Spleen (tissue), 11 donors: Measurements from ENCODE around the gene TBC1D20. TPM values are rescaled to one million over a fixed set of nuclear protein-coding genes. Genes with fewer than 3 reads are reported as not detected.

Experiments used
- DNase-seq: peaks from one replicate; pipeline ENCODE4 v3.0.0-alpha.2; 2020
- H3K27ac ChIP-seq, 8 donors: fragments of 200-600 bp; sonication (generic) in 7 of 8; 1 replicate in 4 of 8; 2 replicates in 4 of 8; pipeline versions ENCODE4 v1.5.0 to v1.8.0; 2016 to 2021; ENCODE audit warnings: inconsistent platforms in 4 of 8, mild to moderate bottlenecking in 4 of 8, moderate library complexity in 1 of 8
- H3K27me3 ChIP-seq, 7 donors: fragments of 200-600 bp; sonication (generic) in 6 of 7; replicated peaks in 1 of 7; 1 replicate in 4 of 7; 2 replicates in 3 of 7; pipeline versions ENCODE4 v1.5.0 to v1.8.0; 2016 to 2021; ENCODE audit warnings: inconsistent platforms in 3 of 7, mild to moderate bottlenecking in 1 of 7
- H3K36me3 ChIP-seq, 6 donors: fragments of 200-600 bp; sonication (generic) in 5 of 6; 1 replicate in 4 of 6; 2 replicates in 2 of 6; pipeline versions ENCODE4 v1.5.0 to v1.8.0; 2016 to 2021; ENCODE audit warnings: inconsistent platforms in 2 of 6
- H3K4me1 ChIP-seq, 6 donors: fragments of 200-600 bp; sonication (generic) in 5 of 6; 1 replicate in 3 of 6; 2 replicates in 3 of 6; pipeline versions ENCODE4 v1.5.0 to v1.8.0; 2016 to 2021; ENCODE audit warnings: inconsistent platforms in 3 of 6
- H3K4me3 ChIP-seq, 8 donors: fragments of 200-600 bp; sonication (generic) in 7 of 8; 1 replicate in 4 of 8; 2 replicates in 4 of 8; pipeline versions ENCODE4 v1.5.0 to v1.8.0; 2016 to 2021; ENCODE audit warnings: inconsistent platforms in 4 of 8, mild to moderate bottlenecking in 4 of 8, moderate library complexity in 2 of 8
- H3K9me3 ChIP-seq, 8 donors: fragments of 200-600 bp; sonication (generic) in 7 of 8; 1 replicate in 4 of 8; 2 replicates in 4 of 8; pipeline versions ENCODE4 v1.5.0 to v1.8.0; 2016 to 2021; ENCODE audit warnings: inconsistent platforms in 4 of 8
- CTCF ChIP-seq, 11 experiments: fragments of 200-600 bp in 7 of 11; fragments of 450-650 bp in 4 of 11; sonication (generic) in 4 of 11; IDR thresholded peaks in 8 of 11; conservative IDR thresholded peaks in 3 of 11; 1 replicate in 7 of 11; 2 replicates in 4 of 11; pipeline versions ENCODE4 v1.4.0 to v1.8.0; 2016 to 2021; ENCODE audit warnings: antibody characterized with exemption in 11 of 11, inconsistent platforms in 4 of 11, mild to moderate bottlenecking in 1 of 11
- POLR2A ChIP-seq, 3 donors: fragments of 450-650 bp; IDR thresholded peaks; one replicate each; pipeline ENCODE4 v1.5.1; 2017; ENCODE audit warnings: antibody characterized with exemption in 3 of 3, mild to moderate bottlenecking in 1 of 3
- POLR2AphosphoS5 ChIP-seq, 3 donors: sonication (generic); formaldehyde crosslinking; IDR thresholded peaks; one replicate each; pipeline ENCODE4 v1.5.1; 2017; ENCODE audit warnings: antibody characterized with exemption in 3 of 3
- WGBS, 5 donors: extraction: QIAGEN DNeasy Blood & Tissue Kit in 3 of 5; methylation state at CpG; one replicate each; pipeline versions ENCODE4 v1.1.5 to v1.1.7; 2013 to 2018; 5-methylcytosine and 5-hydroxymethylcytosine counted together
- intact Hi-C: fragments of 100-400 bp; cut with DNase I; formaldehyde crosslinking; loops from one replicate; pipeline ENCODE4 v1.15.0; 2023; ENCODE audit warnings: low total_unique reads
- polyA plus RNA-seq, 3 donors: library from polyadenylated mRNA; stranded (reverse); fragments of 200-250 nt; gene quantifications; one replicate each; pipeline ENCODE4 v1.2.1, GENCODE V29; 2013
- total RNA-seq, 7 donors: library from RNA; depleted of rRNA in 3 of 7; stranded (reverse); fragments of >200 nt in 3 of 7; fragmentation: NEBNext Ultra II Directional in 4 of 7; extraction: Animal tissue kit (Norgen Biotek cat#: 25700) in 4 of 7; gene quantifications; one replicate each; pipeline versions ENCODE4 v1.1.0 to v1.2.1, GENCODE V29; 2016 to 2021
- donor health status: healthy with polysubstance abuse.
- donor health status: DM: no; HTN: no; CAD: no; lungs with moderate emphysema.
- donor health status: DM: no; HTN: no; CAD: no.
- donor health status: Bipolar disorder and iron deficiency.
- donor health status: healthy.
- donor health status: DM: no; HTN: no; CAD: no.
- donor health status: DM: yes; HTN: yes; CAD: no.

Gene TBC1D20
- total and polyA plus RNA-seq, 10 donors = 9.2 to 41.0 (median 32.8) TPM

- Histone ChIP-seq H3K4me3 (no peak overlapping the region), H3K9me3 (no peaks in the 10 kb centered on the region), H3K27ac (peak overlapping the region in 1 of 8 donors; percentile 4), H3K27me3 (no peaks in the 10 kb centered on the region), H3K36me3 (peaks cover 0 to 77% (median 56%) of the 10 kb centered on the region in 6 donors), H3K4me1 (peaks cover 0 to 30% (median 0%) of the 10 kb centered on the region in 6 donors)
- WGBS, 5 donors = 88 to 95% (median 93%) methylated on average over 5 of the region's 5 CpGs
- no peak for DNase-seq
- no peak for TF ChIP-seq POLR2AphosphoS5 (IDR thresholded peaks at IDR 0.05)
- TF ChIP-seq POLR2A (IDR thresholded peaks at IDR 0.05) = no peak
- no peak for TF ChIP-seq CTCF (IDR thresholded peaks at IDR 0.05 in 8 of 11, conservative IDR thresholded peaks at IDR 0.05 in 3 of 11)
- intact Hi-C loops = no loop called here
These were observed 16.6 kb downstream of the TBC1D20 start for GRCh38 chr20:445514-446336.

- TF ChIP-seq CTCF (IDR thresholded peaks at IDR 0.05 in 8 of 11, conservative IDR thresholded peaks at IDR 0.05 in 3 of 11) = no peak
- no peak for TF ChIP-seq POLR2A (IDR thresholded peaks at IDR 0.05)
- TF ChIP-seq POLR2AphosphoS5 (IDR thresholded peaks at IDR 0.05) = no peak
- no peak overlapping the region for H3K4me3 ChIP-seq
- peak overlapping the region in 1 of 8 donors; percentile 4 for H3K27ac ChIP-seq
- DNase-seq = no peak
- H3K36me3 ChIP-seq = peaks cover 0 to 83% (median 63%) of the 10 kb centered on the region in 6 donors
- H3K4me1 ChIP-seq = peaks cover 0 to 27% (median 0%) of the 10 kb centered on the region in 6 donors
- intact Hi-C loops = no loop called here
- no peaks in the 10 kb centered on the region for H3K9me3 ChIP-seq
- H3K27me3 ChIP-seq = no peaks in the 10 kb centered on the region
- WGBS, 5 donors = 75 to 86% (median 83%) methylated on average over 12 of the region's 12 CpGs
These were observed 17.4 kb downstream of the TBC1D20 start for GRCh38 chr20:444862-445426.

GRCh38 chr20:444117-444516, 18.2 kb downstream of the TBC1D20 start:
- H3K4me3 ChIP-seq = no peak overlapping the region
- 84 to 95% (median 89%) methylated on average over 3 of the region's 3 CpGs for WGBS, 5 donors
- H3K36me3 ChIP-seq = peaks cover 0 to 91% (median 64%) of the 10 kb centered on the region in 6 donors
- intact Hi-C loops = no loop called here
- H3K27me3 ChIP-seq = no peaks in the 10 kb centered on the region
- peaks cover 5 to 30% (median 8%) of the 10 kb centered on the region in 6 donors for H3K4me1 ChIP-seq
- H3K27ac ChIP-seq = no peak overlapping the region
- no peaks in the 10 kb centered on the region for H3K9me3 ChIP-seq
- TF ChIP-seq CTCF (IDR thresholded peaks at IDR 0.05 in 8 of 11, conservative IDR thresholded peaks at IDR 0.05 in 3 of 11) (no peak), POLR2AphosphoS5 (IDR thresholded peaks at IDR 0.05) (no peak), POLR2A (IDR thresholded peaks at IDR 0.05) (no peak)
- no peak for DNase-seq

GRCh38 chr20:443223-443775, 19.0 kb downstream of the TBC1D20 start:
- intact Hi-C loops = no loop called here
- no peaks in the 10 kb centered on the region for H3K9me3 ChIP-seq
- no peak overlapping the region for H3K27ac ChIP-seq
- 90 to 95% (median 93%) methylated on average over 4 of the region's 4 CpGs for WGBS, 5 donors
- TF ChIP-seq CTCF (IDR thresholded peaks at IDR 0.05 in 8 of 11, conservative IDR thresholded peaks at IDR 0.05 in 3 of 11) = no peak
- no peak for TF ChIP-seq POLR2A (IDR thresholded peaks at IDR 0.05)
- TF ChIP-seq POLR2AphosphoS5 (IDR thresholded peaks at IDR 0.05) = no peak
- DNase-seq = no peak
- no peaks in the 10 kb centered on the region for H3K27me3 ChIP-seq
- H3K4me1 ChIP-seq = peaks cover 12 to 39% (median 16%) of the 10 kb centered on the region in 6 donors
- H3K36me3 ChIP-seq = peaks cover 0 to 99% (median 64%) of the 10 kb centered on the region in 6 donors
- H3K4me3 ChIP-seq = no peak overlapping the region
